GM12865 (cell line): ENCODE measurements around the gene FHIT.

Experiments
- DNase-seq: peaks from one replicate; pipeline ENCODE4 v3.0.0; 2010; ENCODE audit warnings: low read depth
- H3K4me3 ChIP-seq: 2 replicates; pipeline ENCODE4 v1.5.1; 2011; ENCODE audit warnings: mild to moderate bottlenecking, low read depth, low read length, control low read depth
- CTCF ChIP-seq: IDR thresholded peaks from 2 replicates; pipeline ENCODE4 v1.5.1; 2011; ENCODE audit warnings: low read length, control low read depth, low read depth, inconsistent platforms; ENCODE audit not compliant: insufficient read depth; ENCODE audit errors: missing control alignments

FHIT gene

GRCh38 chr3:60598671-60599070, 652.6 kb downstream of the FHIT start:
- no peak overlapping the region for H3K4me3 ChIP-seq
- no peak for TF ChIP-seq CTCF
- no peak for DNase-seq

DNA sequence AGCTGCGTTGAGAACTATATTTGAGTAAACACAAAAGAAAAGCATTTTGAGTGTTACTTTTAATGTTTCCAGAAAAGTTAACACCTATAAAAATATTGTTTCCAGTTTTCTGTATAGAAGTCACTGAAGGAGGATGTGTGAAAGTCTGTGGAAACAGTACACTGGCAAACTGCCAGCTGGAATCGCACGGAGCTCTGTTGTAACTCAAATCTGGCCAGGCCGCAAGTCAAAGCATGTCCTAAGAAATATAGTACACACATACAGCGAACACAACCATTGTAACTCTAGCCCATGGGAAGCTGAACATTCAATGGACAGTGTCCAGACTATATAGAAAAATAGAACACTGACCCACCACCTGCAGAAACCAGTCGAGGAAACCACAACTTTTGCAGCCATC, 657.2 kb downstream of the FHIT start:
- DNase-seq = no peak
- no peak overlapping the region for H3K4me3 ChIP-seq
- no peak for TF ChIP-seq CTCF

GRCh38 chr3:60591267-60591666, 660.0 kb downstream of the FHIT start:
- TF ChIP-seq CTCF = no peak
- DNase-seq = no peak

DNA sequence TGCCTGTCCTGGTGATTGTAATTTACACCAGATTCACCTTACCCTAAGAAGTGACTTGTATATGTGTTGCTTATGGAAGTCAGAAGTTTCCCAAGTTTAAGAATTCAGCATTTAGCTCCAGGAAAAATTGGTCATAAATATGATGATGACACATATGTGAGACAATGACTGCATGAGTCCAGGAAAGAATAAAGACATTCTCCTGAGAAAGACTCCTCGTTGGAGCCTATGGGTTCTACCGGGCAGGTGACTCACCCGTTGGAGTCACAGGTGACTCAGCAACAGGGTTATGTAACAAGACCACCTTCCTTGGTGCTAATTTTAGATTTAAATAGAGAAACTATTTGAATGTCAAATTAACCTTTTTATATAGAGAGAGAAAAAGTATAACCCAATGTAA, 662.4 kb downstream of the FHIT start:
- no peak for TF ChIP-seq CTCF
- no peak for DNase-seq
- H3K4me3 ChIP-seq = no peak overlapping the region

More at GRCh38 chr3:60591267-60591666, 660.0 kb downstream of the FHIT start:
- no peak overlapping the region for H3K4me3 ChIP-seq

- H3K4me3 ChIP-seq = no peak overlapping the region
- no peak for TF ChIP-seq CTCF
- DNase-seq = peak; percentile 10
Measured at GRCh38 chr3:60585918-60586317, 665.3 kb downstream of the FHIT start.

DNA sequence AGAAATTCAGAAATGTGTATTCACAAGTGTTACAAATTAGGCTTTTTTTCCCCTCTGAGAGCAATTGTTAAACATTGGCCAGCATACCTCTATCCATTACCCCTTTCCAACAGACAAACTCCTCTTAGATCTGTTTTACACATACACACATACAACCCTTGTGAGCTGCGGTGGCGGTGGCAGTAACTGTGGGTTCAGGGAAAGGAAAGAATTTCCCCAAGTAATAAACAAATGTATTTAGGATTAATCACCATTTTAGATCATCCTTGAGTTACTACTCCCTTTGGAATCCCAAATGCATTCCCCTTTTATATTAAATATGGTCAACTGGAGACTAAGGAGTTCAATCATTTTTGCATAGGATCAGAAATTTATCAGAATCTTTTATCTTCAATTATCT, 667.0 kb downstream of the FHIT start:
- DNase-seq = no peak
- no peak for TF ChIP-seq CTCF
- H3K4me3 ChIP-seq = no peak overlapping the region

DNA sequence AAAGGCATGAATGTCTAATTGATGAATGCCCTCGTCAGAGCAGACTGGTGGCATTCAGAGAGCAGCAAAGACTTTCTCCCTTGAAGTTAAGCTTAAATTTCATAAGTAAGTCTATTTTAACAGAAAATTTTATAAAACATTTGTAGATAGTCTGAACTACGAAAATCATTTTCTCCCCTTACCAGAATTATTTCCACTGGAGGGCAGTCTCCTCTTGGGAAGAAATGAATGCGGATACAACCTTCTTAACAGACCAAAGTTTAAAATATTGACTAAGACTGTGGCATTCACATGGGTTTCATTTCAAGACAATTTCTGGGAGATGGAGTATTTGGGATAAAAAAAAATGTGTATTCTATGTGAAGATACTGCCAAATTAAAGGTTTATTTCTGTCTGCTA, 669.0 kb downstream of the FHIT start:
- no peak for DNase-seq
- TF ChIP-seq CTCF = no peak

More for the DNA sequence above, 669.0 kb downstream of the FHIT start:
- no peak overlapping the region for H3K4me3 ChIP-seq
